ENCODE data around the gene APOBEC3A. TPM values are rescaled to one million over a fixed set of nuclear protein-coding genes. Genes with fewer than 3 reads are reported as not detected.
A peak's percentile ranks its signal among the peaks of the same experiment; 100 is the strongest.

Gene APOBEC3A
- total and polyA plus RNA-seq, 2 of the 13 experiments (the other 11 are each of a cell fraction or from before 2014, with no cell fraction given) = not detected

DNA sequence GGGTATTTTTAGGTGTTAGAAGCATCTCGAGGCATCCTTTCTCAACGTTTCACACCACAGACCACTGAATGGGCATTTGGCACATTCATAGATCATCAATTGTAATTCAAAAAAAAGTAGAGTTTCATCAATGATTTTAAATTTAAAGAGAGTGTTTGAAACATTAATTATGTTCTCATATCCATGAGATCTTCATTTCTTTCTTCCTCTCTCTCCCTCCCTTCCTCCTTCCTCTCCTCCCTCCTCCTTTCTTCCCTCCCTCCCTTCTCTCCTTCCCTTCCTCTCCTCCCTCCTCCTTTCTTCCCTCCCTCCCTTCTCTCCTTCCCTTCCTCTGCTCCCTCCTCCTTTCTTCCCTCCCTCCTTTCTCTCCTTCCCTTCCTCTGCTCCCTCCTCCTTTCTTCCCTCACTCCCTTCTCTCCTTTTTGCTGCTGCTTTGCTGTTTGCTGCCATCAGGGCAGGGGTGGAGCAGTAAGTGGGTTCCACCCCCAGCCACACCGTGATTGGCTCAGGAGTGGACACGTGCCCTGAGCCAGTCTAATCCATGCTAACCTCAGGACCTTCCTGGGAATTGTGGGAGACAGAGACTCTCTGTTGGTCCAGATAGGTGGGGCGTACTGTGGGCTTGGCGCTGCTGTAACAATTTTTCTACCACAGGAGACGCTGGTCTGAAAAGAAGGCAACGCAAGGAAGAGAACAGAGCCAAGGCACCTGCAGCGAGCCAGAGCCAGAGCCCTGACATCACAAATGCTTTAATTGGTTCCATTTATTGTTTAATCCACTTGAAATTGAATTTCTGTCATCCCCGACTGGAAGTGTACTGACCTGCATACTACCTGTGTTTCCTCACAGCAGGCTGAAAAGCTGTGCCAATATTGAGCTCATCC, 33.7 kb upstream of the APOBEC3A start (continued):
- TF ChIP-seq, protein P1, sequence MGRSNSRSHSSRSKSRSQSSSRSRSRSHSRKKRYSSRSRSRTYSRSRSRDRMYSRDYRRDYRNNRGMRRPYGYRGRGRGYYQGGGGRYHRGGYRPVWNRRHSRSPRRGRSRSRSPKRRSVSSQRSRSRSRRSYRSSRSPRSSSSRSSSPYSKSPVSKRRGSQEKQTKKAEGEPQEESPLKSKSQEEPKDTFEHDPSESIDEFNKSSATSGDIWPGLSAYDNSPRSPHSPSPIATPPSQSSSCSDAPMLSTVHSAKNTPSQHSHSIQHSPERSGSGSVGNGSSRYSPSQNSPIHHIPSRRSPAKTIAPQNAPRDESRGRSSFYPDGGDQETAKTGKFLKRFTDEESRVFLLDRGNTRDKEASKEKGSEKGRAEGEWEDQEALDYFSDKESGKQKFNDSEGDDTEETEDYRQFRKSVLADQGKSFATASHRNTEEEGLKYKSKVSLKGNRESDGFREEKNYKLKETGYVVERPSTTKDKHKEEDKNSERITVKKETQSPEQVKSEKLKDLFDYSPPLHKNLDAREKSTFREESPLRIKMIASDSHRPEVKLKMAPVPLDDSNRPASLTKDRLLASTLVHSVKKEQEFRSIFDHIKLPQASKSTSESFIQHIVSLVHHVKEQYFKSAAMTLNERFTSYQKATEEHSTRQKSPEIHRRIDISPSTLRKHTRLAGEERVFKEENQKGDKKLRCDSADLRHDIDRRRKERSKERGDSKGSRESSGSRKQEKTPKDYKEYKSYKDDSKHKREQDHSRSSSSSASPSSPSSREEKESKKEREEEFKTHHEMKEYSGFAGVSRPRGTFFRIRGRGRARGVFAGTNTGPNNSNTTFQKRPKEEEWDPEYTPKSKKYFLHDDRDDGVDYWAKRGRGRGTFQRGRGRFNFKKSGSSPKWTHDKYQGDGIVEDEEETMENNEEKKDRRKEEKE (IDR thresholded peaks at IDR 0.05) = no peak
- TF ChIP-seq BRD4 (CRISPR knock-in tag; IDR thresholded peaks at IDR 0.05) = no peak
- TF ChIP-seq ZNF777 (CRISPR knock-in tag; IDR thresholded peaks at IDR 0.05) = no peak
- no peak for TF ChIP-seq ATM (IDR thresholded peaks at IDR 0.05; ENCODE audit: borderline replicate concordance)
- no peak for TF ChIP-seq ZNF543 (CRISPR knock-in tag; IDR thresholded peaks at IDR 0.05)
- TF ChIP-seq SRF (IDR thresholded peaks at IDR 0.05; ENCODE audit: low read depth, low read length) = no peak
- no peak for TF ChIP-seq ZNF564 (CRISPR knock-in tag; IDR thresholded peaks at IDR 0.05)
- TF ChIP-seq ZNF205 (CRISPR knock-in tag; IDR thresholded peaks at IDR 0.05) = no peak
- TF ChIP-seq, protein P2, sequence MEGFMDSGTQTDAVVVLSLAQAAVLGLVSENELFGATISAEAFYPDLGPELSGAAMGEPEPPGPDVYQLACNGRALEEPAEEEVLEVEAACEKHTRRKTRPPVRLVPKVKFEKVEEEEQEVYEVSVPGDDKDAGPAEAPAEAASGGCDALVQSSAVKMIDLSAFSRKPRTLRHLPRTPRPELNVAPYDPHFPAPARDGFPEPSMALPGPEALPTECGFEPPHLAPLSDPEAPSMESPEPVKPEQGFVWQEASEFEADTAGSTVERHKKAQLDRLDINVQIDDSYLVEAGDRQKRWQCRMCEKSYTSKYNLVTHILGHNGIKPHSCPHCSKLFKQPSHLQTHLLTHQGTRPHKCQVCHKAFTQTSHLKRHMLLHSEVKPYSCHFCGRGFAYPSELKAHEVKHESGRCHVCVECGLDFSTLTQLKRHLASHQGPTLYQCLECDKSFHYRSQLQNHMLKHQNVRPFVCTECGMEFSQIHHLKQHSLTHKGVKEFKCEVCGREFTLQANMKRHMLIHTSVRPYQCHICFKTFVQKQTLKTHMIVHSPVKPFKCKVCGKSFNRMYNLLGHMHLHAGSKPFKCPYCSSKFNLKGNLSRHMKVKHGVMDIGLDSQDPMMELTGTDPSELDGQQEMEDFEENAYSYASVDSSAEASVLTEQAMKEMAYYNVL (CRISPR knock-in tag; IDR thresholded peaks at IDR 0.05; ENCODE audit: borderline replicate concordance) = peak; percentile 92
- TF ChIP-seq, protein P3, sequence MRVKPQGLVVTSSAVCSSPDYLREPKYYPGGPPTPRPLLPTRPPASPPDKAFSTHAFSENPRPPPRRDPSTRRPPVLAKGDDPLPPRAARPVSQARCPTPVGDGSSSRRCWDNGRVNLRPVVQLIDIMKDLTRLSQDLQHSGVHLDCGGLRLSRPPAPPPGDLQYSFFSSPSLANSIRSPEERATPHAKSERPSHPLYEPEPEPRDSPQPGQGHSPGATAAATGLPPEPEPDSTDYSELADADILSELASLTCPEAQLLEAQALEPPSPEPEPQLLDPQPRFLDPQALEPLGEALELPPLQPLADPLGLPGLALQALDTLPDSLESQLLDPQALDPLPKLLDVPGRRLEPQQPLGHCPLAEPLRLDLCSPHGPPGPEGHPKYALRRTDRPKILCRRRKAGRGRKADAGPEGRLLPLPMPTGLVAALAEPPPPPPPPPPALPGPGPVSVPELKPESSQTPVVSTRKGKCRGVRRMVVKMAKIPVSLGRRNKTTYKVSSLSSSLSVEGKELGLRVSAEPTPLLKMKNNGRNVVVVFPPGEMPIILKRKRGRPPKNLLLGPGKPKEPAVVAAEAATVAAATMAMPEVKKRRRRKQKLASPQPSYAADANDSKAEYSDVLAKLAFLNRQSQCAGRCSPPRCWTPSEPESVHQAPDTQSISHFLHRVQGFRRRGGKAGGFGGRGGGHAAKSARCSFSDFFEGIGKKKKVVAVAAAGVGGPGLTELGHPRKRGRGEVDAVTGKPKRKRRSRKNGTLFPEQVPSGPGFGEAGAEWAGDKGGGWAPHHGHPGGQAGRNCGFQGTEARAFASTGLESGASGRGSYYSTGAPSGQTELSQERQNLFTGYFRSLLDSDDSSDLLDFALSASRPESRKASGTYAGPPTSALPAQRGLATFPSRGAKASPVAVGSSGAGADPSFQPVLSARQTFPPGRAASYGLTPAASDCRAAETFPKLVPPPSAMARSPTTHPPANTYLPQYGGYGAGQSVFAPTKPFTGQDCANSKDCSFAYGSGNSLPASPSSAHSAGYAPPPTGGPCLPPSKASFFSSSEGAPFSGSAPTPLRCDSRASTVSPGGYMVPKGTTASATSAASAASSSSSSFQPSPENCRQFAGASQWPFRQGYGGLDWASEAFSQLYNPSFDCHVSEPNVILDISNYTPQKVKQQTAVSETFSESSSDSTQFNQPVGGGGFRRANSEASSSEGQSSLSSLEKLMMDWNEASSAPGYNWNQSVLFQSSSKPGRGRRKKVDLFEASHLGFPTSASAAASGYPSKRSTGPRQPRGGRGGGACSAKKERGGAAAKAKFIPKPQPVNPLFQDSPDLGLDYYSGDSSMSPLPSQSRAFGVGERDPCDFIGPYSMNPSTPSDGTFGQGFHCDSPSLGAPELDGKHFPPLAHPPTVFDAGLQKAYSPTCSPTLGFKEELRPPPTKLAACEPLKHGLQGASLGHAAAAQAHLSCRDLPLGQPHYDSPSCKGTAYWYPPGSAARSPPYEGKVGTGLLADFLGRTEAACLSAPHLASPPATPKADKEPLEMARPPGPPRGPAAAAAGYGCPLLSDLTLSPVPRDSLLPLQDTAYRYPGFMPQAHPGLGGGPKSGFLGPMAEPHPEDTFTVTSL (CRISPR knock-in tag; IDR thresholded peaks at IDR 0.05; ENCODE audit: borderline replicate concordance) = no peak
- TF ChIP-seq, protein P4, sequence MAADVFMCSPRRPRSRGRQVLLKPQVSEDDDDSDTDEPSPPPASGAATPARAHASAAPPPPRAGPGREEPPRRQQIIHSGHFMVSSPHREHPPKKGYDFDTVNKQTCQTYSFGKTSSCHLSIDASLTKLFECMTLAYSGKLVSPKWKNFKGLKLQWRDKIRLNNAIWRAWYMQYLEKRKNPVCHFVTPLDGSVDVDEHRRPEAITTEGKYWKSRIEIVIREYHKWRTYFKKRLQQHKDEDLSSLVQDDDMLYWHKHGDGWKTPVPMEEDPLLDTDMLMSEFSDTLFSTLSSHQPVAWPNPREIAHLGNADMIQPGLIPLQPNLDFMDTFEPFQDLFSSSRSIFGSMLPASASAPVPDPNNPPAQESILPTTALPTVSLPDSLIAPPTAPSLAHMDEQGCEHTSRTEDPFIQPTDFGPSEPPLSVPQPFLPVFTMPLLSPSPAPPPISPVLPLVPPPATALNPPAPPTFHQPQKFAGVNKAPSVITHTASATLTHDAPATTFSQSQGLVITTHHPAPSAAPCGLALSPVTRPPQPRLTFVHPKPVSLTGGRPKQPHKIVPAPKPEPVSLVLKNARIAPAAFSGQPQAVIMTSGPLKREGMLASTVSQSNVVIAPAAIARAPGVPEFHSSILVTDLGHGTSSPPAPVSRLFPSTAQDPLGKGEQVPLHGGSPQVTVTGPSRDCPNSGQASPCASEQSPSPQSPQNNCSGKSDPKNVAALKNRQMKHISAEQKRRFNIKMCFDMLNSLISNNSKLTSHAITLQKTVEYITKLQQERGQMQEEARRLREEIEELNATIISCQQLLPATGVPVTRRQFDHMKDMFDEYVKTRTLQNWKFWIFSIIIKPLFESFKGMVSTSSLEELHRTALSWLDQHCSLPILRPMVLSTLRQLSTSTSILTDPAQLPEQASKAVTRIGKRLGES (CRISPR knock-in tag; IDR thresholded peaks at IDR 0.05; ENCODE audit: borderline replicate concordance) = no peak
- peak; percentile 81 for TF ChIP-seq PCBP2 (optimal IDR thresholded peaks at IDR 0.05; ENCODE audit: low read depth, low read length, poor library complexity, severe bottlenecking)
- TF ChIP-seq TEAD3 (CRISPR knock-in tag; optimal IDR thresholded peaks at IDR 0.05; ENCODE audit: borderline replicate concordance) = no peak
- TF ChIP-seq ZNF737 (CRISPR knock-in tag; IDR thresholded peaks at IDR 0.05; ENCODE audit: borderline replicate concordance) = no peak
